CD14-positive monocyte (primary cell): ENCODE measurements around the gene PRRC2C. TPM values are rescaled to one million over a fixed set of nuclear protein-coding genes. Genes with fewer than 3 reads are reported as not detected.
"Not testable (repeated sequence)": the region's sequence is repeated elsewhere in the genome, so short reads cannot be mapped to it uniquely, and the experiment has no call there.

ENCODE experiments used
- DNase-seq, 3 donors: peaks; one replicate each; pipeline ENCODE4 v3.0.0-alpha.2; 2011 to 2022
- H2AFZ ChIP-seq: 2 replicates; pipeline ENCODE4 v1.6.0; 2012; ENCODE audit warnings: mild to moderate bottlenecking, low read depth, low read length, inconsistent platforms; ENCODE audit not compliant: insufficient read depth, poor library complexity, severe bottlenecking
- H3K27ac ChIP-seq, 2 donors: 1 replicate in 1 of 2; 2 replicates in 1 of 2; pipeline ENCODE4 v1.5.1; 2012 to 2013; ENCODE audit warnings: low read length in 2 of 2, control low read depth in 1 of 2, inconsistent platforms in 1 of 2, low read depth in 1 of 2, mild to moderate bottlenecking in 1 of 2
- H3K27me3 ChIP-seq, 2 donors: one replicate each; pipeline versions ENCODE4 v1.6.0 to v1.6.1; 2011 to 2013; ENCODE audit warnings: low read length in 2 of 2; ENCODE audit not compliant: control insufficient read depth in 2 of 2, insufficient read depth in 2 of 2
- H3K36me3 ChIP-seq, 2 donors: replicated peaks in 1 of 2; 1 replicate in 1 of 2; 2 replicates in 1 of 2; pipeline versions ENCODE4 v1.5.1 to v1.6.1; 2012 to 2013; ENCODE audit warnings: low read length in 2 of 2, control low read depth in 1 of 2, inconsistent platforms in 1 of 2, mild to moderate bottlenecking in 1 of 2; ENCODE audit not compliant: insufficient read depth in 2 of 2, control insufficient read depth in 1 of 2
- H3K4me1 ChIP-seq, 2 donors: 1 replicate in 1 of 2; 2 replicates in 1 of 2; pipeline versions ENCODE4 v1.5.1 to v1.6.1; 2012 to 2013; ENCODE audit warnings: low read length in 2 of 2, control low read depth in 1 of 2, inconsistent platforms in 1 of 2, mild to moderate bottlenecking in 1 of 2, moderate library complexity in 1 of 2; ENCODE audit not compliant: insufficient read depth in 2 of 2, control insufficient read depth in 1 of 2
- H3K4me2 ChIP-seq: replicated peaks from 2 replicates; pipeline ENCODE3; 2012; ENCODE audit warnings: low read length, moderate library complexity, mild to moderate bottlenecking; ENCODE audit not compliant: poor library complexity, severe bottlenecking; ENCODE audit errors: extremely low read depth
- H3K4me3 ChIP-seq, 3 experiments: fragments of 200-600 bp in 1 of 3; sonication (generic) in 1 of 3; replicated peaks in 1 of 3; 1 replicate in 2 of 3; 2 replicates in 1 of 3; pipeline ENCODE4 v1.5.1; 2011 to 2013; ENCODE audit warnings: low read length in 3 of 3, mild to moderate bottlenecking in 3 of 3, control low read depth in 2 of 3, low read depth in 2 of 3, inconsistent platforms in 1 of 3, moderate library complexity in 1 of 3
- H3K79me2 ChIP-seq: 2 replicates; pipeline ENCODE4 v1.6.0; 2012; ENCODE audit warnings: mild to moderate bottlenecking, control low read depth, inconsistent platforms, low read length, moderate library complexity; ENCODE audit not compliant: insufficient read depth
- H3K9ac ChIP-seq: 2 replicates; pipeline ENCODE4 v1.6.0; 2017; ENCODE audit warnings: low read length, mild to moderate bottlenecking; ENCODE audit not compliant: insufficient read depth, poor library complexity, severe bottlenecking
- H3K9me3 ChIP-seq, 2 donors: replicated peaks in 1 of 2; 1 replicate in 1 of 2; 2 replicates in 1 of 2; pipeline versions ENCODE4 v1.5.1 to v1.6.1; 2012 to 2013; ENCODE audit warnings: low read length in 2 of 2, control low read depth in 1 of 2; ENCODE audit not compliant: control insufficient read depth in 1 of 2, insufficient read depth in 1 of 2
- H4K20me1 ChIP-seq: 2 replicates; pipeline ENCODE4 v1.6.0; 2012; ENCODE audit warnings: mild to moderate bottlenecking, low read length, control low read depth, moderate library complexity; ENCODE audit not compliant: insufficient read depth
- H3K27ac Mint-ChIP-seq, 7 donors: one replicate each; pipeline ENCODE4 v1.8.0; 2020; ENCODE audit warnings: mild to moderate bottlenecking in 7 of 7, mixed read lengths in 7 of 7, moderate library complexity in 6 of 7, inconsistent platforms in 2 of 7
- H3K27me3 Mint-ChIP-seq, 3 donors: one replicate each; pipeline ENCODE4 v1.8.0; 2021 to 2022; ENCODE audit warnings: low read depth in 3 of 3, mild to moderate bottlenecking in 3 of 3, mixed read lengths in 3 of 3, moderate library complexity in 3 of 3, inconsistent platforms in 1 of 3
- H3K36me3 Mint-ChIP-seq, 2 donors: one replicate each; pipeline ENCODE4 v1.8.0; 2020; ENCODE audit warnings: mixed read lengths in 2 of 2, inconsistent platforms in 1 of 2, mild to moderate bottlenecking in 1 of 2
- H3K4me1 Mint-ChIP-seq: one replicate; pipeline ENCODE4 v1.8.0; 2020; ENCODE audit warnings: mild to moderate bottlenecking, mixed read lengths
- H3K4me3 Mint-ChIP-seq, 2 donors: one replicate each; pipeline ENCODE4 v1.8.0; 2020; ENCODE audit warnings: mild to moderate bottlenecking in 2 of 2, mixed read lengths in 2 of 2, moderate library complexity in 1 of 2
- H3K9me3 Mint-ChIP-seq, 7 donors: one replicate each; pipeline ENCODE4 v1.8.0; 2020 to 2022; ENCODE audit warnings: mixed read lengths in 7 of 7, mild to moderate bottlenecking in 6 of 7, moderate library complexity in 6 of 7, inconsistent platforms in 2 of 7
- CTCF ChIP-seq: fragments of 200-600 bp; IDR thresholded peaks from one replicate; pipeline ENCODE4 v1.8.0; 2022; ENCODE audit warnings: antibody characterized with exemption, mild to moderate bottlenecking
- WGBS: methylation state at CpG from one replicate; pipeline ENCODE4 v1.1.5; 2013; ENCODE audit warnings: missing lambda C conversion rate; ENCODE audit not compliant: insufficient coverage; 5-methylcytosine and 5-hydroxymethylcytosine counted together
- intact Hi-C, 2 donors: fragments of 100-400 bp; cut with micrococcal nuclease; formaldehyde crosslinking; loops; one replicate each; pipeline versions ENCODE4 v1.15.0 to v1.15.1; 2023
- polyA minus RNA-seq: library from RNA; depleted of rRNA, polyadenylated mRNA; stranded (reverse); fragments of >200 nt; gene quantifications from 2 replicates; pipeline ENCODE4 v1.2.3, GENCODE V29; 2012
- polyA plus RNA-seq, 3 donors: library from polyadenylated mRNA; depleted of rRNA in 1 of 3; unstranded in 2 of 3; stranded (reverse) in 1 of 3; fragments of 300-500 nt in 2 of 3; fragments of >200 nt in 1 of 3; fragmentation: Illumina TruSeq in 2 of 3; gene quantifications; 1 replicate in 2 of 3; 2 replicates in 1 of 3; pipeline ENCODE4 v1.2.3, GENCODE V29; 2012 to 2021
- total RNA-seq, 12 experiments: library from RNA in 1 of 12; stranded (reverse) in 1 of 12; fragments of 120-200 nt in 1 of 12; gene quantifications; one replicate each; pipeline ENCODE4 v1.2.4 and lab custom pipeline; 2013 to 2026; ENCODE audit warnings: mixed read lengths in 6 of 12, inconsistent platforms in 1 of 12

PRRC2C gene
- 56.8 TPM for total RNA-seq (2013)
- 10 to 100 TPM; 13.8 to 69.1 (median 15.6) TPM for polyA plus RNA-seq
- 42.7 and 62.1 TPM in 2 replicates for polyA minus RNA-seq
- 279 to 831 (median 413) reads per million in 11 experiments for total RNA-seq (lab: John Stamatoyannopoulos, UW)

- no peaks in the 10 kb centered on the region for H3K9me3 ChIP-seq
- H3K4me3 ChIP-seq = peak within 1 kb of the TSS; percentile 80 to 95 (median 93)
- Mint-ChIP-seq H3K4me1 (peaks cover 34% of the 10 kb centered on the region), H3K36me3 (peaks cover 4% of the 10 kb centered on the region in 2 donors), H3K9me3 (no peaks in the 10 kb centered on the region), H3K27ac (peak within 1 kb of the TSS; percentile 98 to 100 (median 99)), H3K27me3 (no peaks in the 10 kb centered on the region), H3K4me3 (peak within 1 kb of the TSS; percentile 93 to 99)
- peaks cover 43% of the 10 kb centered on the region for H4K20me1 ChIP-seq
- DNase-seq = peak; percentile 96 to 98 (median 97)
- peak within 1 kb of the TSS; percentile 78 for H3K4me2 ChIP-seq
- WGBS = 1% methylated on average over 42 of the region's 50 CpGs
- H2AFZ ChIP-seq = peak within 1 kb of the TSS; percentile 82
- H3K27ac ChIP-seq = peak within 1 kb of the TSS; percentile 99
- peaks cover 0 to 9% of the 10 kb centered on the region in 2 donors for H3K36me3 ChIP-seq
- peaks cover 52% of the 10 kb centered on the region for H3K79me2 ChIP-seq
- peaks cover 16 to 29% of the 10 kb centered on the region in 2 donors for H3K4me1 ChIP-seq
- H3K9ac ChIP-seq = peak within 1 kb of the TSS; percentile 99
- no peaks in the 10 kb centered on the region for H3K27me3 ChIP-seq
- peak; percentile 80 for TF ChIP-seq CTCF
- intact Hi-C loops = loop anchor here in 1 of 2 donors (5.0 kb wide), 2 partner anchors 37 to 257 kb away; partner anchors contain the start of gene VAMP4
Measured at GRCh38 chr1:171485375-171486047, at the start of gene PRRC2C. TSS of gene PRRC2C (plus strand) at chr1:171485530. CDS start at chr1:171512089, 26,559 bp downstream.

GRCh38 chr1:171438441-171438840, 46.9 kb upstream of the PRRC2C start:
- Mint-ChIP-seq H3K36me3 (no peaks in the 10 kb centered on the region), H3K4me3 (no peak overlapping the region), H3K27ac (no peak overlapping the region), H3K9me3 (peaks cover 0 to 9% (median 2%) of the 10 kb centered on the region in 7 donors), H3K27me3 (peaks cover 0 to 1% (median 0%) of the 10 kb centered on the region in 3 donors), H3K4me1 (peaks cover 21% of the 10 kb centered on the region)
- TF ChIP-seq CTCF = no peak
- no peak for DNase-seq
- Histone ChIP-seq H3K79me2 (no peaks in the 10 kb centered on the region), H3K27me3 (no peaks in the 10 kb centered on the region), H3K27ac (no peak overlapping the region), H3K9me3 (no peaks in the 10 kb centered on the region), H3K4me3 (no peak overlapping the region), H3K9ac (no peak overlapping the region), H3K4me1 (peaks cover 19 to 23% of the 10 kb centered on the region in 2 donors), H4K20me1 (no peaks in the 10 kb centered on the region), H3K36me3 (no peaks in the 10 kb centered on the region), H3K4me2 (no peak overlapping the region), H2AFZ (no peak overlapping the region)
- intact Hi-C loops = no loop called here
- WGBS = 92% methylated on average over 2 of the region's 2 CpGs

GRCh38 chr1:171440201-171440600, 45.1 kb upstream of the PRRC2C start:
- H2AFZ ChIP-seq, H3K79me2 ChIP-seq, H3K4me3 Mint-ChIP-seq, H3K36me3 ChIP-seq, H3K27ac ChIP-seq, H3K27me3 Mint-ChIP-seq, H3K4me1 Mint-ChIP-seq, H3K4me2 ChIP-seq, H3K9ac ChIP-seq, H3K4me1 ChIP-seq, H3K4me3 ChIP-seq, H3K9me3 ChIP-seq, H3K9me3 Mint-ChIP-seq, H4K20me1 ChIP-seq, H3K27me3 ChIP-seq, H3K36me3 Mint-ChIP-seq, intact Hi-C loops: not testable (repeated sequence)
- DNase-seq = peak in 1 of 3 donors; percentile 20
- WGBS = 83% methylated on average over 1 of the region's 3 CpGs
- H3K27ac Mint-ChIP-seq = peak overlapping the region in 2 of 7 donors; percentile 15 to 27
